ENCODE data around the gene SH3RF3. TPM values are rescaled to one million over a fixed set of nuclear protein-coding genes. Genes with fewer than 3 reads are reported as not detected.

The SH3RF3 gene
- total and polyA plus RNA-seq, 3 experiments from 2014 or later: 0.24 to 0.31 (median 0.27) TPM

GRCh38 chr2:109508556-109508955, 379.6 kb downstream of the SH3RF3 start:
- DNase-seq: no peak
- Histone ChIP-seq H3K27me3 (ENCODE audit: insufficient read depth, low read length, poor library complexity, severe bottlenecking) (no peaks in the 10 kb centered on the region), H3K9me3 (ENCODE audit: low read length) (no peaks in the 10 kb centered on the region), H3K36me3 (ENCODE audit: insufficient read depth, low read length) (no peaks in the 10 kb centered on the region), H3K4me3 (ENCODE audit: low read length) (no peak overlapping the region), H3K4me1 (ENCODE audit: insufficient read depth, low read length) (no peaks in the 10 kb centered on the region), H3K27ac (ENCODE audit: low read depth, low read length) (no peak overlapping the region)
- Mint-ChIP-seq H3K27ac (no peak overlapping the region), H3K4me3 (no peak overlapping the region), H3K4me1 (peaks cover 3 to 5% (median 5%) of the 10 kb centered on the region in 3 donors), H3K36me3 (no peaks in the 10 kb centered on the region), H3K27me3 (peaks cover 0 to 5% of the 10 kb centered on the region in 2 donors), H3K9me3 (no peaks in the 10 kb centered on the region)
- ChIA-PET POLR2A (no interaction called here), CTCF (interaction anchor here (2.1 to 3.3 kb wide), 3 partner anchors 380 to 488 kb away, joined by 12 to 17 read pairs (median 14); partner anchors contain the start of gene SH3RF3)

- H3K27me3 Mint-ChIP-seq: peaks cover under 1 to 7% of the 10 kb centered on the region in 2 donors
Measured at GRCh38 chr2:109510136-109511028, 381.4 kb downstream of the SH3RF3 start.

GRCh38 chr2:109511168-109511567, 382.2 kb downstream of the SH3RF3 start:
- H3K4me3 Mint-ChIP-seq: no peak overlapping the region
- no peaks in the 10 kb centered on the region for H3K27me3 ChIP-seq (ENCODE audit: insufficient read depth, low read length, poor library complexity, severe bottlenecking)
- H3K36me3 ChIP-seq (ENCODE audit: insufficient read depth, low read length): no peaks in the 10 kb centered on the region
- H3K4me1 Mint-ChIP-seq: peaks cover 8 to 13% (median 12%) of the 10 kb centered on the region in 3 donors
- no peaks in the 10 kb centered on the region for H3K9me3 ChIP-seq (ENCODE audit: low read length)
- no peak overlapping the region for H3K27ac ChIP-seq (ENCODE audit: low read depth, low read length)
- H3K4me3 ChIP-seq (ENCODE audit: low read length): no peak overlapping the region
- H3K9me3 Mint-ChIP-seq: no peaks in the 10 kb centered on the region
- H3K36me3 Mint-ChIP-seq: no peaks in the 10 kb centered on the region
- no peak for DNase-seq
- no peak overlapping the region for H3K27ac Mint-ChIP-seq
- CTCF ChIA-PET: interaction anchor here (1.2 to 3.3 kb wide), 9 partner anchors 12 to 677 kb away, joined by 3 to 14 read pairs (median 8); partner anchors contain the start of gene SH3RF3
- POLR2A ChIA-PET: no interaction called here
- H3K27me3 Mint-ChIP-seq: peaks cover 3 to 7% of the 10 kb centered on the region in 2 donors
- H3K4me1 ChIP-seq (ENCODE audit: insufficient read depth, low read length): no peaks in the 10 kb centered on the region

More at GRCh38 chr2:109510136-109511028, 381.4 kb downstream of the SH3RF3 start:
- ChIA-PET POLR2A (no interaction called here), CTCF (interaction anchor here (0.6 to 3.3 kb wide), 30 partner anchors 8 to 676 kb away, joined by 3 to 21 read pairs (median 4); partner anchors contain the start of gene SH3RF3)
- Histone ChIP-seq H3K4me1 (ENCODE audit: insufficient read depth, low read length) (no peaks in the 10 kb centered on the region), H3K4me3 (ENCODE audit: low read length) (no peak overlapping the region), H3K9me3 (ENCODE audit: low read length) (no peaks in the 10 kb centered on the region), H3K27ac (ENCODE audit: low read depth, low read length) (no peak overlapping the region), H3K36me3 (ENCODE audit: insufficient read depth, low read length) (no peaks in the 10 kb centered on the region), H3K27me3 (ENCODE audit: insufficient read depth, low read length, poor library complexity, severe bottlenecking) (no peaks in the 10 kb centered on the region)
- H3K27ac Mint-ChIP-seq: no peak overlapping the region
- no peaks in the 10 kb centered on the region for H3K9me3 Mint-ChIP-seq
- peak; percentile 45 to 79 (median 56) for DNase-seq
- no peak overlapping the region for H3K4me3 Mint-ChIP-seq
- H3K36me3 Mint-ChIP-seq: no peaks in the 10 kb centered on the region
- H3K4me1 Mint-ChIP-seq: peaks cover 8 to 13% (median 12%) of the 10 kb centered on the region in 3 donors

- Mint-ChIP-seq H3K4me1 (peaks cover 8 to 13% (median 12%) of the 10 kb centered on the region in 3 donors), H3K9me3 (no peaks in the 10 kb centered on the region), H3K27me3 (peaks cover 3 to 7% of the 10 kb centered on the region in 2 donors), H3K36me3 (no peaks in the 10 kb centered on the region), H3K27ac (no peak overlapping the region), H3K4me3 (no peak overlapping the region)
- no peaks in the 10 kb centered on the region for H3K27me3 ChIP-seq (ENCODE audit: insufficient read depth, low read length, poor library complexity, severe bottlenecking)
- no peaks in the 10 kb centered on the region for H3K4me1 ChIP-seq (ENCODE audit: insufficient read depth, low read length)
- DNase-seq: no peak
- ChIA-PET CTCF (interaction anchor here (1.6 to 3.1 kb wide), 2 partner anchors 11 to 658 kb away, joined by 6 to 10 read pairs; no protein-coding TSS in a partner anchor), POLR2A (no interaction called here)
- no peaks in the 10 kb centered on the region for H3K9me3 ChIP-seq (ENCODE audit: low read length)
- H3K36me3 ChIP-seq (ENCODE audit: insufficient read depth, low read length): no peaks in the 10 kb centered on the region
- no peak overlapping the region for H3K27ac ChIP-seq (ENCODE audit: low read depth, low read length)
- H3K4me3 ChIP-seq (ENCODE audit: low read length): no peak overlapping the region
Measured at GRCh38 chr2:109512076-109512475, 383.1 kb downstream of the SH3RF3 start.

- H3K27me3 Mint-ChIP-seq: peaks cover 3 to 5% of the 10 kb centered on the region in 2 donors
- no peak overlapping the region for H3K4me3 Mint-ChIP-seq
- no peaks in the 10 kb centered on the region for H3K9me3 Mint-ChIP-seq
- H3K36me3 Mint-ChIP-seq: no peaks in the 10 kb centered on the region
- no peaks in the 10 kb centered on the region for H3K36me3 ChIP-seq (ENCODE audit: insufficient read depth, low read length)
- H3K27ac Mint-ChIP-seq: peak overlapping the region in 1 of 8 donors; percentile 5
- no peaks in the 10 kb centered on the region for H3K4me1 ChIP-seq (ENCODE audit: insufficient read depth, low read length)
- DNase-seq: no peak
- H3K9me3 ChIP-seq (ENCODE audit: low read length): no peaks in the 10 kb centered on the region
- ChIA-PET CTCF (no interaction called here), POLR2A (no interaction called here)
- no peak overlapping the region for H3K4me3 ChIP-seq (ENCODE audit: low read length)
- no peaks in the 10 kb centered on the region for H3K27me3 ChIP-seq (ENCODE audit: insufficient read depth, low read length, poor library complexity, severe bottlenecking)
- peaks cover 8 to 13% (median 12%) of the 10 kb centered on the region in 3 donors for H3K4me1 Mint-ChIP-seq
- no peak overlapping the region for H3K27ac ChIP-seq (ENCODE audit: low read depth, low read length)
Measured at GRCh38 chr2:109513230-109513629, 384.2 kb downstream of the SH3RF3 start.

- ChIA-PET CTCF (no interaction called here), POLR2A (no interaction called here)
- peak in 1 of 5 donors; percentile 4 for DNase-seq
- peaks cover 8 to 13% (median 12%) of the 10 kb centered on the region in 3 donors for H3K4me1 Mint-ChIP-seq
- H3K36me3 ChIP-seq (ENCODE audit: insufficient read depth, low read length): no peaks in the 10 kb centered on the region
- H3K27ac Mint-ChIP-seq: no peak overlapping the region
- H3K27me3 Mint-ChIP-seq: peaks cover 3 to 5% of the 10 kb centered on the region in 2 donors
- H3K27ac ChIP-seq (ENCODE audit: low read depth, low read length): no peak overlapping the region
- H3K9me3 ChIP-seq (ENCODE audit: low read length): no peaks in the 10 kb centered on the region
- no peaks in the 10 kb centered on the region for H3K36me3 Mint-ChIP-seq
- no peak overlapping the region for H3K4me3 ChIP-seq (ENCODE audit: low read length)
- no peaks in the 10 kb centered on the region for H3K9me3 Mint-ChIP-seq
- no peaks in the 10 kb centered on the region for H3K4me1 ChIP-seq (ENCODE audit: insufficient read depth, low read length)
- no peaks in the 10 kb centered on the region for H3K27me3 ChIP-seq (ENCODE audit: insufficient read depth, low read length, poor library complexity, severe bottlenecking)
- H3K4me3 Mint-ChIP-seq: no peak overlapping the region
Measured at GRCh38 chr2:109513749-109514588, 385.0 kb downstream of the SH3RF3 start.

- no peaks in the 10 kb centered on the region for H3K36me3 ChIP-seq (ENCODE audit: insufficient read depth, low read length)
- Mint-ChIP-seq H3K27ac (peak overlapping the region in 1 of 8 donors; percentile 43), H3K9me3 (no peaks in the 10 kb centered on the region), H3K27me3 (peaks cover 3 to 5% of the 10 kb centered on the region in 2 donors), H3K4me1 (peaks cover 8 to 13% (median 12%) of the 10 kb centered on the region in 3 donors), H3K4me3 (no peak overlapping the region), H3K36me3 (no peaks in the 10 kb centered on the region)
- H3K9me3 ChIP-seq (ENCODE audit: low read length): no peaks in the 10 kb centered on the region
- no peaks in the 10 kb centered on the region for H3K4me1 ChIP-seq (ENCODE audit: insufficient read depth, low read length)
- no peaks in the 10 kb centered on the region for H3K27me3 ChIP-seq (ENCODE audit: insufficient read depth, low read length, poor library complexity, severe bottlenecking)
- ChIA-PET CTCF (no interaction called here), POLR2A (no interaction called here)
- no peak for DNase-seq
- no peak overlapping the region for H3K27ac ChIP-seq (ENCODE audit: low read depth, low read length)
- no peak overlapping the region for H3K4me3 ChIP-seq (ENCODE audit: low read length)
Measured at GRCh38 chr2:109514857-109515256, 385.9 kb downstream of the SH3RF3 start.

All from CD8-positive, alpha-beta memory T cell (primary cell).